ENCODE results near the gene ENO2.

Gene ENO2

GRCh38 chr12:6960593-6961277 is 46.4 kb downstream of the ENO2 start:
- no peak for DNase-seq (ENCODE audit: low read depth)

GRCh38 chr12:6961278-6961694 is 46.9 kb downstream of the ENO2 start:
- peak; percentile 98 for DNase-seq (ENCODE audit: low read depth)

GRCh38 chr12:6961695-6962284 is 47.4 kb downstream of the ENO2 start:
- no peak for DNase-seq (ENCODE audit: low read depth)

DNA sequence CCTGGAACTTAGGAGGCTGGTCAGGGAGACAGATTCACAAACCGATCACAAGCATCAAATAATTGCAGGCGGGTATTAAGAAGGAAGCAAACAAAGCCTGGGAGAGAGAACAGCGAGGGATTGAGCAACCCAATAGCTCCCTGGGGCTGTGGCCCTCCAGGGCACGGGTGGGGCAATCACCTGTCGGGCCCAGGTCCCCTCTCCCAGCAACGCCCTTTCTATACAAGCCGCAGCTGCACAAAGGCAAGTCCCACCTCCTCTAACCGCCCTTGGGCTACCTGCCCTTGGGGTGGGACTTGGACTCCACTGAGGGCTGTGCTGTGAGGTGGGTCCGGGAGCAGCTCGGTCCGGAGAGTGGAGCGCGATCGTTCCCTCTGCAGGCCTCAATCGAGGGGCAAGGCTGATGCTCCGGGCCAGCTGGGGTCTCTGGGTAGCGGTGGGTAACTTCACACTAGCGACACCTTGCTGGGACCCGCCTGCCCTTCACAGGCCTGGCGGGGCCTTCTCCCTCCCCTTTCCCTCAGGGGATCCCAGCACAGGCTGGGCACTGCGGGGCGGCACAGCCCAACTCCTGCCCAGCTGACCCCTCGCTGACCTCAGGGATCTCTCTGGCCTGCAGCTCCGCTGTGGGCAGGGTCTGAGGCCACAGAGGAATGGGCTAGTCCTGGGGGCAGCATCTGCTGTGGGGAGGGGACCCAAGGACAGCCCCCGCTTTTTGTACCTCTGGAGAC is 48.1 kb downstream of the ENO2 start:
- DNase-seq (ENCODE audit: low read depth): no peak

- DNase-seq (ENCODE audit: low read depth): no peak
Observed at GRCh38 chr12:6963016-6963731, 48.8 kb downstream of the ENO2 start.

GRCh38 chr12:6963791-6964413 is 49.5 kb downstream of the ENO2 start:
- no peak for DNase-seq (ENCODE audit: low read depth)

- no peak for DNase-seq (ENCODE audit: low read depth)
Observed at GRCh38 chr12:6964605-6965025, 50.2 kb downstream of the ENO2 start.

GRCh38 chr12:6965026-6965661 is 50.8 kb downstream of the ENO2 start:
- peak; percentile 88 for DNase-seq (ENCODE audit: low read depth)

DNA sequence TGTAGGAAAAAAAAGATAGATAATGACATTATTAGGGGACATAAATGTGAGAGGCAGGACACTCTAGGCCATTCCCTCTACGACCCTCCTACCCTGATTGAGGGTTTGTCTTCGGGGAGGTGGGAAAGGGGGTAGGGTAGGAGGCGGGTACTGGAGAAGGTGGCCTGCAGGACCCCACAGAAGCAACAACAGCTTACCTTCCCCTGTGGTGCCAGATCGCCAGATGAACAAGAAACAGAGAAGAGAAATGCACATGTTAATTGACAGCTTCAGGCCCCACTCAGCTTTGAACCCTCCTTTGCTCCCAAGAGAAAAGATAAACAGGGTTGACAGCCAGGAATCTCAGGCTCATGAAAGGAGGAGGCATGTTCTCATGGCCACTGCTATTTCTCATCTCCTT is 51.3 kb downstream of the ENO2 start:
- no peak for DNase-seq (ENCODE audit: low read depth)

- no peak for DNase-seq (ENCODE audit: low read depth)
Observed at GRCh38 chr12:6966351-6966750, 52.0 kb downstream of the ENO2 start.

GRCh38 chr12:6967651-6968100 is 53.3 kb downstream of the ENO2 start:
- DNase-seq (ENCODE audit: low read depth): no peak

GRCh38 chr12:6968426-6968825 is 54.0 kb downstream of the ENO2 start:
- DNase-seq (ENCODE audit: low read depth): no peak

DNA sequence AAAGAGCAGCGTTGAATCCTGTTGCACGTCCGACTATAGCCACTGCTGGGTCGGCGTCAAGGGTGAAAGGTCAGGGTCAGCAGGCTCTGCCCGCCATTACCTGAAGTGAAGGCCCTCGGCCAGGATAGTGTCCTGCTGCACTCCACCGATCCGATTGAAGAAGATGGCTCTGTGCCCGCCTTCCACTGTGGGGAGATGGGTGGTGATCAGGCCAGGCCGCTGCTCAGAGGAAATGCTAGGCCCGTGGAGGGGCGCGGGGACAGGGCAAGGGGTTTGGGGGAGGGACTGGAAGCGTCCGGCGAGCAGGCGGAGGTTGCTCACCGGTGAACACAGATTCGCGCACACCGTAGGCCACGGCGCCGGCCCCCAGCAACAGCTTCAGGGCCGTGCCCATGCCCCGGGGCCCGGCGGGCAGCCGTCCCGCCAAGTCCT is 55.7 kb downstream of the ENO2 start:
- DNase-seq (ENCODE audit: low read depth): no peak

Measured in stimulated activated CD4-positive, alpha-beta T cell treated with anti-CD3 and anti-CD28 coated beads, Interleukin-2, amount 100 ng/mL, for 4 hours (primary cell).